ELR (cell line): ENCODE data around the gene CDYL2.

Source experiments
- DNase-seq: peaks from one replicate; pipeline ENCODE4 v3.0.0-alpha.2; 2015; ENCODE audit warnings: low read depth

CDYL2 gene

GRCh38 chr16:80592273-80592672, 212.1 kb downstream of the CDYL2 start:
- DNase-seq = no peak

DNA sequence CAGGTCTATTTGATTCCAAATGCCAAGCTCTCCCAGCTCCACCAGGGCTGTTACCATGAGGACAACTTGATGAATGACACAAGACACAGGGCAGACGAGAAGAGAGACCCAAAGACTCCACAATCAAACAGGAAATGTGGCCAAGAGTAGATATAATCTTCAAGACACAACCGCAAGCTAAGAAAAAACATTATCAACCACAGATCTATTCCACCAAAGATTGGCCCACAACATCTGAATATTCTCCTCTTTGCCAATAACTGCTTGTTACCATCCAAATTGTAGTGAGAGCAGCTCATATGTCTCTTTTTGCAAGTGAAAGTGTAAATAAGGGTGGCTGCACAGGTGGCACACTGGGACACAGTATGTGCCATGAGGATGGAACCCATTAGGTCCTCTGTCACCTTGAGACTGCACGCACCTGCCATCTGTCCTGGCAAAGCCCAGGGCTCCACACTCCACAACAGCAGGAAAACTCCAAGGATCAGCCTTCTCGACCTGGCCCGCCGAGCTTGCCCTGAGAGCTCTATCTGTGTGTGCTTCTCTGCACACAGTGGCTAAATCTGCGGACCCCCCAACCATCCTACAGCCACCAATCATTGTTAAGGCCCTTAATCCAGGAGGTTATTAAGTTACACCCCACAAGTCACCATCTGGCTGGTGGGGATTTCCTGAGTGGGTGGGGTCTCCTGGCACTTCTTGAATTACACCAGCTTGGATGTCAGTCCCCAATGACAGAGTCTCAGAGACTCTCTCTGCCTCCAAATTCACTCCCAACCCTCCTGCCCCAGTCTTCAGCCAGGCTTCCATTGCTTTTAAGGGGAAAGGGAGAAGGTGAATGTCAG, 213.1 kb downstream of the CDYL2 start:
- DNase-seq = no peak

- no peak for DNase-seq
Observed at GRCh38 chr16:80587071-80587470, 217.3 kb downstream of the CDYL2 start.

DNA sequence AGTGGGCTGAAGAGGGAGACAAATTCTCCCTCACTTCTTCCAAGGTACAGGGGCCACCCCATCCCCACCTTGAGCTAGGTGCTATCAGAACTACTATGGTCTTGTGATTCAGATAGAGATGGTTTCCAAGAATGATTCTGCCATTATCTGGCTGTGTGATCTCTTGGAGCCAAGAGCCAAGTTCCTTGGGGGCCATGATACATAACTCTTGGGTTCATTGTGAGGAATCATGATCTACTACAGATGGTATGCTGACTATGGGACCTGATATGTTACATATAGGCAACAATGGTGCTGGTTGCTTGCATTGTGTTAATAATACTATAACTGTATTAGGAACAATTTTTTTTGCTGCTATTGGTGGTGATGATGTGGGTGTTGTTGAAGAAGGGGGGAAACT, 217.9 kb downstream of the CDYL2 start:
- DNase-seq = peak; percentile 15

DNA sequence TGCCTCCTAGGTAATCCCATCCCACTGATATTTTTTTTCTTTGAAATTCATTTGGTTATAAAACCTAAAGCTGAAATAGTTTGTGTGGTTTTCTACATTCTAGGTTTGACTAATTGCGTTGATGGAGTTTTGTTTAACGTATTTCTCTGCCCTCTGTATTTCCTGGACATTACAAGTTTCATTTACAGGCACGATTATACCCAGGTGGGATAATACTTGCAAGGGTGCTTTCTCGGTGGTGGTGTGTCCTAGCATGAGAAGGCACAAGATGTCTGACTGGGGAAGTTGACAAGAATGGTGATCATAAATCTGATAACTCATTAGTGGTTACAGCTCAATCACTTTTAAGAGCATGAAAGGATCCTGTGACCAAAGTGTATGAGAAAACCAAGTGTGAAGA, 218.6 kb downstream of the CDYL2 start:
- no peak for DNase-seq

GRCh38 chr16:80583466-80583865, 220.9 kb downstream of the CDYL2 start:
- DNase-seq = peak; percentile 61

- DNase-seq = peak; percentile 39
Observed at GRCh38 chr16:80580109-80580832, 224.1 kb downstream of the CDYL2 start.

DNA sequence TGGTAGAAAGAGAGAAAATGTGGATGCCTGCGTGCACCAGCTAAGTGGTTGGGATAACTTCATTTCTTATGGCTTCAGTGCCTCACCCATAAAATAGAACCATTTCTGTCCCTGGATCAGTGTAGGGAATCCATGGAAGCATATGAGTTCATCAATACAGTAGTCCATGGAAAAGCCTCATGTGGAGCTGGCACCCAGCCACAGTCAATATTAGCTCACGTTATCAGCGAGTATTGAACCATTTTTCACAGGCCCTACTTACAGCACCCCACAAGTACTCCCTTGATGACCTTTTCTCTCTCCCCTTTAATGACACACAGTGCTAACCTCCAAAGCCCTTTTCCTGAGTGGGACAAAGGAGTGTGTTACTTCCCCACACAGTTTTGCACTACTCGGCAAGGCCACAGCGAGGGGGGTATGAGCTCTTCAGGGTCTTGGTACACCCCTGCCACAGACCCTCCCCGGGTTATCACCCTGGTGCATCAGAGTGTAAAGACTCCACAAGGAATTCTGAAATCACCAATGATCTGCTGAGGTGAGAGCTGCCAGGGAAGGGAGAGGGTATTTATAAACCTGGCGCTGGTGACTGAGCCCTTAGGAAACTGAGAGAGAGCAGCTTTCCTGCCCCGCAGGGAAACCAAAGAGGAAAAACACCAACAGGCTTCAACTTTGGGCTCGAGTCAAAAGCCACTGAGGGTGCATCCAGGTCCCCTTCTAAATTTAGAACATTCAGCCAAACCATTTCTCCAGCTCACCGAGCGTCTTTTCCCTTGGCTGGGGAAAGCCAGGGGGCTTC, 226.7 kb downstream of the CDYL2 start:
- DNase-seq = no peak

- DNase-seq = no peak
Observed at GRCh38 chr16:80576343-80576912, 228.0 kb downstream of the CDYL2 start.

- no peak for DNase-seq
Observed at GRCh38 chr16:80573700-80574120, 230.7 kb downstream of the CDYL2 start.

GRCh38 chr16:80570106-80570478, 234.3 kb downstream of the CDYL2 start:
- DNase-seq = peak; percentile 62

DNA sequence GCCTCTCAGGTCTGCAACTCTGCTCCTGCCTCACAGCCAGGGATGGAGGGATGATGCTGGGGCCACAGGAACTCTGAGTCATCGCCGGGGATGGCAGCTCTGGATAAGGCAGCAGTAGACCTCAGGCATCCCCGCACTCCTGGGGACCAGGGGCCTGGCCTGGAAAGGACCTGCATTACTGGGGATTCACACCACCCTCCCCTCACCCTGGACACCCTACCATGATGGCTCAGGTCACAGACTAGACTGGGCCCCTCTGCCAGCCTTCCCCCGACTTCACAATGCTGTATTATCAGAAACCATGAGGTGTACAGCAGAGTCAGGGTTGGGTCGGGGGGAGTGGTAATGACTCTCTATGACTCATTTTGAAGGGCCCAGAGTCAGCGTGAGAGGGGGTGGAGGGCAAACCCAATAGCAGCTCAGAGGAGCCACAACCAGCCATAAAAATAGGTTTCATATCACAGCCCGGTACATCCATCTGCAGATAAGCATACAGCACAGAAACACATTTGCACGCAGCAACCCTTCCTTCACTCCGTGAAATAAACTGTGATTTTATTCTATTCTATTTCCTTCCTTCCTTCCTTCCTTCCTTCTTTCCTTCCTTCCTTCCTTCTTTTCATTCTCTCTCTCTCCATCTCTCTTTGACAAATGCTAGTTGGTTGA, 234.8 kb downstream of the CDYL2 start:
- DNase-seq = peak; percentile 82

DNA sequence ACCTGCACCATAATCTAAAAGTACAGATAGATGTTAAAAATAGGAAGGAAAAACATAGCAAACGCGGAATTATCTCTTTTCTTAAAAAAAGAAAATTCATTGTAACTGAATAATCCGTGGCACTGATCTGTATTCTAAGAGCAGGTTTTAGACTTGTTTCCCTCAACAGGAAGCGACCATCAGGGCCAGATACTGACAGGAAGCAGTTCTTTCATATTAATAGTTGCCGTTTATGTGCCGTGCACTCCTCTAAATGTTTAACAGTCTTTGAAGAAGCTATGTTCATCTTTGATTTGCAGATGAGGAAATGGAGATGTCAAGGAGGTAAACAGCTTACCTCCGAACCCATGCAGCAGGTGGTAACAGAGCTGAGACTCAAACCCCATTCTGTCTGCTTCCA, 240.0 kb downstream of the CDYL2 start:
- no peak for DNase-seq

DNA sequence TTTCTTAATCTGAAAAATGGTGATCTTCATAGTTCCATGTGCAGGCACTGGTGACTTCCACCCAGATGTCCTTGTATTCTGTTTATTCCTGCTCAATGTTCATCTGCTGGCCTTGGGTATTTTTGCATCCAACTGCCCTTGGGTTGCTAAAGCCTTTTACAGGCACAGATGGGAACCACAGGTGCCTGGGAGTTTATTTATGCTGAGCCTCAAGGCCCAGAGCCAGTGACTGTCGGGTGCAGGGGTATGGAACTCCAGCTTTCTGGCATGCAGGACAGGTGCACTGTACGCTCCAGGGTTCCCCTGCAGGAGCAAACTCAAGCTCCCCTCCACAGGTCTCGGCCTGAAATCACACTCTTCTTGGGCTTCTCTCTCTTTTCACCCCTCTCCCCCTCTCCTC, 241.3 kb downstream of the CDYL2 start:
- no peak for DNase-seq

DNA sequence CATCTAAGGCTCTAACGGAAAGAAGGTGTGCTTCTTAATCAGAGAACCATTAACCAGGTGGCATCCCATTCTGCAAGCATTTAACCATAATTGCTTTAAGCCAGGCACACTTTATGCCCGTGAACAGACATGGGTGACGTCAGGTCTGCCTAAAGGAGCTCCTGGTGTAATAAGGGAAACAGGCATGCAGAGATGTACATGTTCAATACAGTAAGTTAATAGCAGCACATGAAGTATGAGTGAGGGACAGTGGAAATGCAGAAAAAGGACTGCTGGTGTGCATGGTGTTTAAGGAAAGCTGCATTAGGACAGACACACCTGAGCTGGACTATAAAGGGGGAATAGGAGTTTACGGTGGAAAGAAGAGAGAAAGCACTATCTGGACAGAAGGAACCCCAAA, 245.0 kb downstream of the CDYL2 start:
- no peak for DNase-seq

DNA sequence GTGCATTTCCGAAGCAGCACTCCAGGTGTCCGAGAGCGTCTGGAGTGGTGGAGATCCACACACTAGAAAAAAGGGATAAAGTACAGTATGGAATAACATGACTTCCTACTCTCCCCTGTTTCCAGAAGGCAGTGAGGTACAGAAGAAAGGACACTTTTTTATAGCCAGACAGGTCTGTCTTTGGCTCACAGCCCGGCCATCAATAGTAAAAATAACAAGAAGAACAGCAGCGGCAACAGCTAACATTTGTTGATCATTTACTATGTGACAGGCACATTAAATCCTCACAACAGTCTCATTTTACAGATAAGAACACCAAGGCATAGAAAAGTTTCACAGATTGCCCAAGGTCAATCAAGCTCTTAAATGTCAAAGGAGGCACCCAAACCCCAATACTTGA, 247.4 kb downstream of the CDYL2 start:
- DNase-seq = no peak

- DNase-seq = no peak
Observed at GRCh38 chr16:80556481-80556880, 247.9 kb downstream of the CDYL2 start.

DNA sequence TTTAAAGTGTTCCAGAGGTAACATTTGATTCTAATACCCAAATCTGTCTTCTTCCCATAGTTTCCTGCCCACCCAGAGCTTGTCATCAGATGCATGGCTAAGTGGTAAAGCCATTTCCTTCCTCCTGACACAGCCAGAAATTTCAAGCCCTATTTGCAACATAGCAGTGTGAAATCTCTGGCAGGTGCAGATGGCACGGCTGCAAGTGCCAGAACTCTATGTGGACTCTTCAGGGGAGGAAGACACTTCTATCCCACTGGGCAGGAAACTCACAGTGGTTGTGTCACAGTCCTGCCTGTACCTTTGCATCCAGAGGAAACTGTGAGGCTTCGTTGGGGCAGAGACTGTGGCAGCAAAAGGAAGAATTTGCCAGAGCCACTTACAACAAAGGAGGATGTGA, 250.4 kb downstream of the CDYL2 start:
- no peak for DNase-seq

GRCh38 chr16:80552277-80552676, 252.1 kb downstream of the CDYL2 start:
- DNase-seq = no peak
